WTC11 (cell line): ENCODE results near the gene TGFBR2. TPM values are rescaled to one million over a fixed set of nuclear protein-coding genes. Genes with fewer than 3 reads are reported as not detected.

Experiments
- ATAC-seq: fragments of 200-7000 bp; cut with Tn5 transposase; 2 replicates; pipeline ENCODE4 v1.10.0; 2021; ENCODE audit warnings: mild to moderate bottlenecking, moderate library complexity
- CTCF ChIA-PET: fragments of 300-600 bp; sonication (Branson Sonifier 250); formaldehyde crosslinking; loops from one replicate; lab custom pipeline; 2021; ENCODE audit warnings: antibody characterized with exemption; lab: Charles Lee
- POLR2A ChIA-PET: fragments of 350-600 bp; sonication (Branson Sonifier 250); formaldehyde crosslinking; loops from one replicate; lab custom pipeline; 2021; ENCODE audit warnings: antibody characterized with exemption; lab: Charles Lee
- DNase-seq: peaks from one replicate; pipeline ENCODE4 v3.0.0; 2021; ENCODE audit warnings: low spot score
- H3K27ac Mint-ChIP-seq: 2 replicates; pipeline ENCODE4 v1.8.0; 2021; ENCODE audit warnings: mixed read lengths
- H3K27me3 Mint-ChIP-seq: 2 replicates; pipeline ENCODE4 v1.8.0; 2021; ENCODE audit warnings: low read depth, mild to moderate bottlenecking, moderate library complexity, mixed read lengths
- H3K36me3 Mint-ChIP-seq: 2 replicates; pipeline ENCODE4 v1.8.0; 2021; ENCODE audit warnings: mixed read lengths
- H3K4me1 Mint-ChIP-seq: 2 replicates; pipeline ENCODE4 v1.8.0; 2022; ENCODE audit warnings: mixed read lengths
- H3K4me3 Mint-ChIP-seq: 2 replicates; pipeline ENCODE4 v1.8.0; 2021; ENCODE audit warnings: mild to moderate bottlenecking, moderate library complexity, mixed read lengths
- H3K9me3 Mint-ChIP-seq: 2 replicates; pipeline ENCODE4 v1.8.0; 2021; ENCODE audit warnings: mixed read lengths
- ATF1 ChIP-seq: sonication (generic); formaldehyde crosslinking; IDR thresholded peaks from 2 replicates; pipeline ENCODE4 v1.8.1; 2023; ENCODE audit warnings: mild to moderate bottlenecking, moderate library complexity, missing genetic modification reagents
- ATF3 ChIP-seq: sonication (generic); formaldehyde crosslinking; conservative IDR thresholded peaks from 2 replicates; pipeline ENCODE4 v1.8.1; 2022; ENCODE audit warnings: mild to moderate bottlenecking, missing genetic modification reagents
- ATF6 ChIP-seq: sonication (generic); formaldehyde crosslinking; IDR thresholded peaks from 2 replicates; pipeline ENCODE4 v1.8.1; 2023; ENCODE audit warnings: mild to moderate bottlenecking, missing genetic modification reagents
- CBFB ChIP-seq: sonication (generic); formaldehyde crosslinking; IDR thresholded peaks from 2 replicates; pipeline ENCODE4 v1.8.1; 2022; ENCODE audit warnings: mild to moderate bottlenecking, low read depth, missing genetic modification reagents
- EMX1 ChIP-seq: fragments of 250-450 bp; sonication (Bioruptor Pico); IDR thresholded peaks from 2 replicates; pipeline ENCODE4 v1.8.0; 2021; ENCODE audit warnings: mild to moderate bottlenecking
- ETV6 ChIP-seq: sonication (generic); formaldehyde crosslinking; IDR thresholded peaks from 2 replicates; pipeline ENCODE4 v1.8.1; 2022; ENCODE audit warnings: mild to moderate bottlenecking, missing genetic modification reagents
- FOXJ3 ChIP-seq: sonication (generic); formaldehyde crosslinking; IDR thresholded peaks from 2 replicates; pipeline ENCODE4 v1.9.0; 2021; ENCODE audit warnings: missing genetic modification reagents, mild to moderate bottlenecking, borderline replicate concordance
- MAX ChIP-seq: sonication (generic); formaldehyde crosslinking; IDR thresholded peaks from 2 replicates; pipeline ENCODE4 v1.8.0; 2022; ENCODE audit warnings: mild to moderate bottlenecking, missing genetic modification reagents
- NFYB ChIP-seq: sonication (generic); formaldehyde crosslinking; conservative IDR thresholded peaks from 2 replicates; pipeline ENCODE4 v1.8.0; 2022; ENCODE audit warnings: low read depth, missing genetic modification reagents
- NR3C1 ChIP-seq: sonication (generic); formaldehyde crosslinking; conservative IDR thresholded peaks from 2 replicates; pipeline ENCODE4 v1.8.1; 2023; ENCODE audit warnings: low read depth, mild to moderate bottlenecking, missing genetic modification reagents
- SMAD4 ChIP-seq: sonication (generic); formaldehyde crosslinking; IDR thresholded peaks from 2 replicates; pipeline ENCODE4 v1.8.0; 2022; ENCODE audit warnings: mild to moderate bottlenecking, missing genetic modification reagents
- SOX15 ChIP-seq: fragments of 250-450 bp; sonication (Bioruptor Pico); IDR thresholded peaks from 2 replicates; pipeline ENCODE4 v1.9.0; 2021; ENCODE audit warnings: mild to moderate bottlenecking
- TEAD4 ChIP-seq: sonication (generic); formaldehyde crosslinking; IDR thresholded peaks from 2 replicates; pipeline ENCODE4 v1.8.0; 2022; ENCODE audit warnings: mild to moderate bottlenecking, missing genetic modification reagents
- ZBTB21 ChIP-seq: sonication (generic); formaldehyde crosslinking; IDR thresholded peaks from 2 replicates; pipeline ENCODE4 v1.8.1; 2023; ENCODE audit warnings: mild to moderate bottlenecking, missing genetic modification reagents, borderline replicate concordance
- ZMAT4 ChIP-seq: fragments of 250-450 bp; sonication (Bioruptor Pico); IDR thresholded peaks from 2 replicates; pipeline ENCODE4 v1.9.0; 2021; ENCODE audit warnings: mild to moderate bottlenecking
- ZNF396 ChIP-seq: fragments of 250-450 bp; sonication (Bioruptor Pico); IDR thresholded peaks from 2 replicates; pipeline ENCODE4 v1.8.0; 2021; ENCODE audit warnings: mild to moderate bottlenecking, moderate library complexity, borderline replicate concordance
- ZNF423 ChIP-seq: fragments of 250-450 bp; sonication (Bioruptor Pico); IDR thresholded peaks from 2 replicates; pipeline ENCODE4 v2.1.2; 2022; ENCODE audit warnings: mild to moderate bottlenecking, moderate library complexity
- ZNF425 ChIP-seq: fragments of 250-450 bp; sonication (Bioruptor Pico); conservative IDR thresholded peaks from 2 replicates; pipeline ENCODE4 v1.9.0; 2021; ENCODE audit warnings: mild to moderate bottlenecking
- ZNF512 ChIP-seq: sonication (generic); formaldehyde crosslinking; IDR thresholded peaks from 2 replicates; pipeline ENCODE4 v1.8.1; 2022; ENCODE audit warnings: missing genetic modification reagents, borderline replicate concordance
- ZNF671 ChIP-seq: fragments of 250-450 bp; sonication (Bioruptor Pico); IDR thresholded peaks from 2 replicates; pipeline ENCODE4 v1.8.0; 2021; ENCODE audit warnings: mild to moderate bottlenecking
- total RNA-seq: library from RNA; stranded (reverse); gene quantifications from 3 replicates; pipeline ENCODE4 v1.2.3, GENCODE V29; 2021

The TGFBR2 gene
- total RNA-seq, 1 experiment from 2014 or later: 9.6 TPM

GRCh38 chr3:30585654-30586053 lies 20.7 kb upstream of the TGFBR2 start:
- no peak for ATAC-seq
- H3K4me3 Mint-ChIP-seq: no peak overlapping the region
- POLR2A ChIA-PET: no interaction called here
- H3K4me1 Mint-ChIP-seq: peaks cover 14% of the 10 kb centered on the region
- H3K9me3 Mint-ChIP-seq: 0 out of 2 replicates have a peak, but pooled peaks cover 3% of the 10 kb centered on the region
- H3K27me3 Mint-ChIP-seq: no peaks in the 10 kb centered on the region; the same call in 1 of the 2 replicates
- CTCF ChIA-PET: no interaction called here
- DNase-seq: no peak
- TF ChIP-seq TEAD4 (no peak), SMAD4 (CRISPR knock-in tag) (no peak), MAX (CRISPR knock-in tag) (no peak), ATF3 (no peak), EMX1 (CRISPR knock-in tag) (no peak), NR3C1 (CRISPR knock-in tag) (no peak), ZNF396 (no peak)
- no peak overlapping the region for H3K27ac Mint-ChIP-seq
- H3K36me3 Mint-ChIP-seq: no peaks in the 10 kb centered on the region

- ChIA-PET POLR2A (interaction anchor here (0.7 kb wide), 1 partner anchor 98 kb away, joined by 3 read pairs; no protein-coding TSS in a partner anchor), CTCF (no interaction called here)
- Mint-ChIP-seq H3K4me1 (peaks cover 8% of the 10 kb centered on the region), H3K27me3 (no peaks in the 10 kb centered on the region; the same call in 1 of the 2 replicates), H3K4me3 (no peak overlapping the region), H3K9me3 (0 out of 2 replicates have a peak, but pooled peaks cover 3% of the 10 kb centered on the region), H3K27ac (no peak overlapping the region)
- no peak for DNase-seq
- no peak for ATAC-seq
- no peak for TF ChIP-seq FOXJ3 (CRISPR knock-in tag)
- no peak for TF ChIP-seq ATF6 (CRISPR knock-in tag)
- no peak for TF ChIP-seq NFYB (CRISPR knock-in tag)
- TF ChIP-seq ZNF423: no peak
- TF ChIP-seq ZMAT4 (CRISPR knock-in tag): no peak
- TF ChIP-seq ETV6: no peak
- TF ChIP-seq ZBTB21 (CRISPR knock-in tag): no peak
- TF ChIP-seq ATF3: no peak
- TF ChIP-seq ZNF512 (CRISPR knock-in tag): no peak
- no peak for TF ChIP-seq ATF1 (CRISPR knock-in tag)
- no peak for TF ChIP-seq SMAD4 (CRISPR knock-in tag)
- TF ChIP-seq ZNF671 (CRISPR knock-in tag): no peak
- TF ChIP-seq ZNF425 (CRISPR knock-in tag): no peak
- TF ChIP-seq CBFB (CRISPR knock-in tag): no peak
- TF ChIP-seq SOX15 (CRISPR knock-in tag): no peak
- TF ChIP-seq, all 79 proteins: peak for 0
- H3K36me3 Mint-ChIP-seq: no peaks in the 10 kb centered on the region
Measured at GRCh38 chr3:30586096-30586805, 20.1 kb upstream of the TGFBR2 start.
